Muscle layer of colon (tissue), 2 donors: ENCODE results near the gene WRAP73.
A peak's percentile ranks its signal among the peaks of the same experiment; 100 is the strongest.

Source experiments
- H3K27ac ChIP-seq: one replicate; pipeline ENCODE4 v1.7.0; 2013; ENCODE audit warnings: low read depth, mild to moderate bottlenecking, low read length, moderate library complexity
- H3K27me3 ChIP-seq, 2 donors: one replicate each; pipeline ENCODE4 v1.7.0; 2013; ENCODE audit warnings: low read length in 2 of 2, mild to moderate bottlenecking in 2 of 2; ENCODE audit not compliant: insufficient read depth in 2 of 2, control insufficient read depth in 1 of 2
- H3K36me3 ChIP-seq: one replicate; pipeline ENCODE4 v1.7.0; 2013; ENCODE audit warnings: mild to moderate bottlenecking, low read length; ENCODE audit not compliant: insufficient read depth
- H3K4me1 ChIP-seq: one replicate; pipeline ENCODE4 v1.7.0; 2013; ENCODE audit warnings: mild to moderate bottlenecking, low read length; ENCODE audit not compliant: insufficient read depth
- H3K4me3 ChIP-seq, 2 donors: one replicate each; pipeline ENCODE4 v1.7.0; 2013; ENCODE audit warnings: low read length in 2 of 2, low read depth in 1 of 2, mild to moderate bottlenecking in 1 of 2, moderate library complexity in 1 of 2
- H3K9ac ChIP-seq: one replicate; pipeline ENCODE4 v1.7.0; 2013; ENCODE audit warnings: low read length
- H3K9me3 ChIP-seq: one replicate; pipeline ENCODE4 v1.7.0; 2013; ENCODE audit warnings: mild to moderate bottlenecking, low read length
- donor health status: abdominal sarcoma.
- donor health status: Adenocarcinoma of cecum.

Gene WRAP73

GRCh38 chr1:3649342-3650247 lies at the start of gene WRAP73:
Gene WRAP73, minus strand, starts transcription at chr1:3650103. Its CDS starts 104 bp downstream, at chr1:3649999.
- peak within 1 kb of the TSS; percentile 80 to 98 for H3K4me3 ChIP-seq
- H3K9me3 ChIP-seq, result no peaks in the 10 kb centered on the region
- peak within 1 kb of the TSS; percentile 56 for H3K27ac ChIP-seq
- peaks cover 11% of the 10 kb centered on the region for H3K36me3 ChIP-seq
- H3K9ac ChIP-seq, result peak within 1 kb of the TSS; percentile 33
- peaks cover 26 to 39% of the 10 kb centered on the region in 2 donors for H3K27me3 ChIP-seq
- peaks cover 16% of the 10 kb centered on the region for H3K4me1 ChIP-seq

GRCh38 chr1:3699596-3699995 lies 49.7 kb upstream of the WRAP73 start:
- Histone ChIP-seq H3K27ac (no peak overlapping the region), H3K4me3 (no peak overlapping the region), H3K9me3 (no peaks in the 10 kb centered on the region), H3K36me3 (no peaks in the 10 kb centered on the region), H3K27me3 (peaks cover 0 to 53% of the 10 kb centered on the region in 2 donors), H3K9ac (no peak overlapping the region), H3K4me1 (no peaks in the 10 kb centered on the region)

GRCh38 chr1:3698660-3699408 lies 48.9 kb upstream of the WRAP73 start:
- H3K36me3 ChIP-seq, result no peaks in the 10 kb centered on the region
- no peak overlapping the region for H3K27ac ChIP-seq
- no peak overlapping the region for H3K9ac ChIP-seq
- no peak overlapping the region for H3K4me3 ChIP-seq
- peaks cover 0 to 53% of the 10 kb centered on the region in 2 donors for H3K27me3 ChIP-seq
- no peaks in the 10 kb centered on the region for H3K9me3 ChIP-seq
- no peaks in the 10 kb centered on the region for H3K4me1 ChIP-seq

GRCh38 chr1:3697810-3698209 lies 47.9 kb upstream of the WRAP73 start:
- no peak overlapping the region for H3K9ac ChIP-seq
- no peak overlapping the region for H3K27ac ChIP-seq
- no peaks in the 10 kb centered on the region for H3K9me3 ChIP-seq
- H3K4me3 ChIP-seq, result no peak overlapping the region
- peaks cover 0 to 48% of the 10 kb centered on the region in 2 donors for H3K27me3 ChIP-seq
- H3K36me3 ChIP-seq, result no peaks in the 10 kb centered on the region
- H3K4me1 ChIP-seq, result no peaks in the 10 kb centered on the region

- Histone ChIP-seq H3K9ac (no peak overlapping the region), H3K36me3 (no peaks in the 10 kb centered on the region), H3K9me3 (no peaks in the 10 kb centered on the region), H3K4me3 (no peak overlapping the region), H3K27me3 (peaks cover 0 to 45% of the 10 kb centered on the region in 2 donors), H3K27ac (no peak overlapping the region), H3K4me1 (no peaks in the 10 kb centered on the region)
Observed at GRCh38 chr1:3697104-3697503, 47.2 kb upstream of the WRAP73 start.

GRCh38 chr1:3696689-3697088 lies 46.8 kb upstream of the WRAP73 start:
- H3K27ac ChIP-seq, result no peak overlapping the region
- H3K9me3 ChIP-seq, result no peaks in the 10 kb centered on the region
- H3K27me3 ChIP-seq, result peaks cover 0 to 45% of the 10 kb centered on the region in 2 donors
- no peak overlapping the region for H3K9ac ChIP-seq
- no peaks in the 10 kb centered on the region for H3K4me1 ChIP-seq
- no peak overlapping the region for H3K4me3 ChIP-seq
- no peaks in the 10 kb centered on the region for H3K36me3 ChIP-seq

- no peak overlapping the region for H3K27ac ChIP-seq
- peaks cover 0 to 45% of the 10 kb centered on the region in 2 donors for H3K27me3 ChIP-seq
- H3K9ac ChIP-seq, result no peak overlapping the region
- no peak overlapping the region for H3K4me3 ChIP-seq
- H3K36me3 ChIP-seq, result no peaks in the 10 kb centered on the region
- no peaks in the 10 kb centered on the region for H3K4me1 ChIP-seq
- H3K9me3 ChIP-seq, result no peaks in the 10 kb centered on the region
Observed at GRCh38 chr1:3695326-3696217, 45.7 kb upstream of the WRAP73 start.

- H3K36me3 ChIP-seq, result no peaks in the 10 kb centered on the region
- no peaks in the 10 kb centered on the region for H3K9me3 ChIP-seq
- no peaks in the 10 kb centered on the region for H3K4me1 ChIP-seq
- H3K4me3 ChIP-seq, result no peak overlapping the region
- H3K27ac ChIP-seq, result no peak overlapping the region
- no peak overlapping the region for H3K9ac ChIP-seq
- H3K27me3 ChIP-seq, result peaks cover 0 to 41% of the 10 kb centered on the region in 2 donors
Observed at GRCh38 chr1:3693321-3693720, 43.4 kb upstream of the WRAP73 start.

- no peak overlapping the region for H3K4me3 ChIP-seq
- H3K36me3 ChIP-seq, result no peaks in the 10 kb centered on the region
- no peaks in the 10 kb centered on the region for H3K9me3 ChIP-seq
- no peak overlapping the region for H3K27ac ChIP-seq
- no peaks in the 10 kb centered on the region for H3K4me1 ChIP-seq
- H3K9ac ChIP-seq, result no peak overlapping the region
- peaks cover 0 to 34% of the 10 kb centered on the region in 2 donors for H3K27me3 ChIP-seq
Observed at GRCh38 chr1:3692598-3692997, 42.7 kb upstream of the WRAP73 start.

GRCh38 chr1:3691421-3692204 lies 41.7 kb upstream of the WRAP73 start:
- H3K27me3 ChIP-seq, result peaks cover 0 to 24% of the 10 kb centered on the region in 2 donors
- H3K36me3 ChIP-seq, result no peaks in the 10 kb centered on the region
- H3K4me3 ChIP-seq, result no peak overlapping the region
- no peak overlapping the region for H3K27ac ChIP-seq
- no peaks in the 10 kb centered on the region for H3K4me1 ChIP-seq
- H3K9ac ChIP-seq, result no peak overlapping the region
- no peaks in the 10 kb centered on the region for H3K9me3 ChIP-seq
